HL-60 (cell line): ENCODE measurements around the gene PRMT1.
A peak's percentile ranks its signal among the peaks of the same experiment; 100 is the strongest.

ENCODE experiments used
- DNase-seq, 2 experiments: peaks; one replicate each; pipeline ENCODE4 v3.0.0-alpha.2; 2010 to 2020; ENCODE audit warnings: low read depth in 1 of 2, low spot score in 1 of 2
- H3K27ac ChIP-seq: fragments of 250-450 bp; sonication (Bioruptor Pico); replicated peaks from 2 replicates; pipeline ENCODE4 v1.5.1; 2020; ENCODE audit warnings: mild to moderate bottlenecking, moderate library complexity
- H3K27me3 ChIP-seq: fragments of 250-450 bp; sonication (Bioruptor Pico); 2 replicates; pipeline ENCODE4 v1.5.1; 2021; ENCODE audit warnings: mild to moderate bottlenecking, moderate library complexity; ENCODE audit not compliant: insufficient read depth, poor library complexity, severe bottlenecking
- H3K4me3 ChIP-seq: replicated peaks from 2 replicates; pipeline ENCODE4 v1.5.1; 2011; ENCODE audit warnings: mild to moderate bottlenecking, control low read depth, low read length; ENCODE audit not compliant: insufficient read depth
- GABPA ChIP-seq: IDR thresholded peaks from 2 replicates; pipeline ENCODE4 v1.6.1; 2012; ENCODE audit warnings: low read depth
- POLR2AphosphoS5 ChIP-seq: IDR thresholded peaks from 2 replicates; pipeline ENCODE4 v1.6.1; 2012; ENCODE audit warnings: low read depth
- SPI1 ChIP-seq: IDR thresholded peaks from 2 replicates; pipeline ENCODE4 v1.6.1; 2012; ENCODE audit warnings: low read depth, mild to moderate bottlenecking, borderline replicate concordance
- TF ChIP-seq, protein P1 (sequence below): IDR thresholded peaks from 2 replicates; pipeline ENCODE4 v1.6.1; 2012; ENCODE audit warnings: low read depth; ENCODE audit not compliant: insufficient replicate concordance
- TF ChIP-seq, protein P2 (sequence below): IDR thresholded peaks from one replicate; pipeline ENCODE4 v1.5.1; 2011; ENCODE audit warnings: low read length, control low read depth, inconsistent platforms; ENCODE audit not compliant: insufficient read depth

Gene PRMT1

GRCh38 chr19:49712397-49712859, 35.4 kb downstream of the PRMT1 start:
- H3K4me3 ChIP-seq: no peak overlapping the region
- no peaks in the 10 kb centered on the region for H3K27me3 ChIP-seq
- TF ChIP-seq SPI1 (no peak), POLR2AphosphoS5 (no peak), GABPA (no peak)
- TF ChIP-seq, protein P1, sequence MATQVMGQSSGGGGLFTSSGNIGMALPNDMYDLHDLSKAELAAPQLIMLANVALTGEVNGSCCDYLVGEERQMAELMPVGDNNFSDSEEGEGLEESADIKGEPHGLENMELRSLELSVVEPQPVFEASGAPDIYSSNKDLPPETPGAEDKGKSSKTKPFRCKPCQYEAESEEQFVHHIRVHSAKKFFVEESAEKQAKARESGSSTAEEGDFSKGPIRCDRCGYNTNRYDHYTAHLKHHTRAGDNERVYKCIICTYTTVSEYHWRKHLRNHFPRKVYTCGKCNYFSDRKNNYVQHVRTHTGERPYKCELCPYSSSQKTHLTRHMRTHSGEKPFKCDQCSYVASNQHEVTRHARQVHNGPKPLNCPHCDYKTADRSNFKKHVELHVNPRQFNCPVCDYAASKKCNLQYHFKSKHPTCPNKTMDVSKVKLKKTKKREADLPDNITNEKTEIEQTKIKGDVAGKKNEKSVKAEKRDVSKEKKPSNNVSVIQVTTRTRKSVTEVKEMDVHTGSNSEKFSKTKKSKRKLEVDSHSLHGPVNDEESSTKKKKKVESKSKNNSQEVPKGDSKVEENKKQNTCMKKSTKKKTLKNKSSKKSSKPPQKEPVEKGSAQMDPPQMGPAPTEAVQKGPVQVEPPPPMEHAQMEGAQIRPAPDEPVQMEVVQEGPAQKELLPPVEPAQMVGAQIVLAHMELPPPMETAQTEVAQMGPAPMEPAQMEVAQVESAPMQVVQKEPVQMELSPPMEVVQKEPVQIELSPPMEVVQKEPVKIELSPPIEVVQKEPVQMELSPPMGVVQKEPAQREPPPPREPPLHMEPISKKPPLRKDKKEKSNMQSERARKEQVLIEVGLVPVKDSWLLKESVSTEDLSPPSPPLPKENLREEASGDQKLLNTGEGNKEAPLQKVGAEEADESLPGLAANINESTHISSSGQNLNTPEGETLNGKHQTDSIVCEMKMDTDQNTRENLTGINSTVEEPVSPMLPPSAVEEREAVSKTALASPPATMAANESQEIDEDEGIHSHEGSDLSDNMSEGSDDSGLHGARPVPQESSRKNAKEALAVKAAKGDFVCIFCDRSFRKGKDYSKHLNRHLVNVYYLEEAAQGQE: no peak
- TF ChIP-seq, protein P2, sequence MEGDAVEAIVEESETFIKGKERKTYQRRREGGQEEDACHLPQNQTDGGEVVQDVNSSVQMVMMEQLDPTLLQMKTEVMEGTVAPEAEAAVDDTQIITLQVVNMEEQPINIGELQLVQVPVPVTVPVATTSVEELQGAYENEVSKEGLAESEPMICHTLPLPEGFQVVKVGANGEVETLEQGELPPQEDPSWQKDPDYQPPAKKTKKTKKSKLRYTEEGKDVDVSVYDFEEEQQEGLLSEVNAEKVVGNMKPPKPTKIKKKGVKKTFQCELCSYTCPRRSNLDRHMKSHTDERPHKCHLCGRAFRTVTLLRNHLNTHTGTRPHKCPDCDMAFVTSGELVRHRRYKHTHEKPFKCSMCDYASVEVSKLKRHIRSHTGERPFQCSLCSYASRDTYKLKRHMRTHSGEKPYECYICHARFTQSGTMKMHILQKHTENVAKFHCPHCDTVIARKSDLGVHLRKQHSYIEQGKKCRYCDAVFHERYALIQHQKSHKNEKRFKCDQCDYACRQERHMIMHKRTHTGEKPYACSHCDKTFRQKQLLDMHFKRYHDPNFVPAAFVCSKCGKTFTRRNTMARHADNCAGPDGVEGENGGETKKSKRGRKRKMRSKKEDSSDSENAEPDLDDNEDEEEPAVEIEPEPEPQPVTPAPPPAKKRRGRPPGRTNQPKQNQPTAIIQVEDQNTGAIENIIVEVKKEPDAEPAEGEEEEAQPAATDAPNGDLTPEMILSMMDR: no peak
- DNase-seq: no peak
- no peak overlapping the region for H3K27ac ChIP-seq

DNA sequence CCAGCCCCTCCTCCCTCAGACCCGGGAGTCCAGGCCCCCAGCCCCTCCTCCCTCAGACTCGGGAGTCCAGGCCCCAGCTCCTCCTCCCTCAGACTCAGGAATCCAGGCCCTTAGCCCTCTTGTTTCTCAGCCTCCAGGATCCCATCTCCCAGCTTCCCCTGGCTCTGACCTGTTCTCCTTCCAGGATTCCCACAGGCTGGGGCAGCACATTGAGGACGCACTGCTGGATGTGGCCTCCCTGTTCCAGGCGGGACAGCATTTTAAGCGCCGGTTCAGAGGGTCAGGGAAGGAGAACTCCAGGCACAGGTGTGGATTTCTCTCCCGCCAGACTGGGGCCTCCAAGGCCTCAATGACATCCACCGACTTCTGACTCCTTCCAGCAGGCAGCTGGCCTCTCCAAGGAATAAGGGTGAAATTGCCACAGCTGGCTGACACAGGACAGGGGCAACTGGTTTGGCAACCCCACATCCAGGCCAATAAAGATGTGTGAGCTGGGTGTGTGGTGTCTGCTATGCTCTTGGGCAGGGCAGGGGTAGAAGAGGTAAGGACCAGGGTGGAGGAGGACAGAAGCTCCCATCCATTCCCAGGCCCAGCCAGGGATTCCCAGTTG, 36.3 kb downstream of the PRMT1 start:
- Histone ChIP-seq H3K27ac (no peak overlapping the region), H3K4me3 (no peak overlapping the region), H3K27me3 (no peaks in the 10 kb centered on the region)
- no peak for DNase-seq
- no peak for TF ChIP-seq SPI1
- no peak for TF ChIP-seq POLR2AphosphoS5
- no peak for TF ChIP-seq GABPA
- TF ChIP-seq, protein P2: no peak
- TF ChIP-seq, protein P1: no peak

- no peak overlapping the region for H3K4me3 ChIP-seq
- 0 out of 2 replicates have a peak overlapping the region, but pooled peaks have one; percentile 26 for H3K27ac ChIP-seq
- no peaks in the 10 kb centered on the region for H3K27me3 ChIP-seq
- TF ChIP-seq, protein P1: no peak
- no peak for TF ChIP-seq GABPA
- no peak for TF ChIP-seq SPI1
- no peak for TF ChIP-seq POLR2AphosphoS5
- TF ChIP-seq, protein P2: no peak
- DNase-seq: peak; percentile 13 to 28
Observed at GRCh38 chr19:49716154-49716553, 39.1 kb downstream of the PRMT1 start.
